Peyer's patch (tissue), 4 donors: ENCODE data around the gene VENTX.

Experiments used
- CTCF ChIP-seq, 6 experiments: fragments of 450-650 bp in 4 of 6; fragments of 200-600 bp in 2 of 6; sonication (generic) in 1 of 6; IDR thresholded peaks; one replicate each; pipeline ENCODE4 v1.5.1; 2017 to 2019; ENCODE audit warnings: antibody characterized with exemption in 6 of 6, mild to moderate bottlenecking in 3 of 6, moderate library complexity in 1 of 6
- POLR2A ChIP-seq, 2 donors: fragments of 450-650 bp; IDR thresholded peaks; one replicate each; pipeline ENCODE4 v1.5.1; 2017; ENCODE audit warnings: antibody characterized with exemption in 2 of 2, mild to moderate bottlenecking in 2 of 2, moderate library complexity in 2 of 2

- TF ChIP-seq CTCF (IDR thresholded peaks at IDR 0.05) (no peak), POLR2A (IDR thresholded peaks at IDR 0.05) (no peak)
Measured at GRCh38 chr10:133198621-133199487, 38.8 kb upstream of the VENTX start.
